ENCODE results near the gene GALNTL6. TPM values are rescaled to one million over a fixed set of nuclear protein-coding genes. Genes with fewer than 3 reads are reported as not detected.

The GALNTL6 gene
- total and polyA plus RNA-seq, 2 of the 4 experiments (the other 2 are of a cell fraction): under 0.01 TPM; not detected in 1

- no peaks in the 10 kb centered on the region for H4K20me1 ChIP-seq (ENCODE audit: insufficient read depth, low read length)
- dilution Hi-C loops (cut with HindIII; ENCODE audit: low sequenced_read_pairs, unreplicated experiment): no loop called here
Observed at GRCh38 chr4:172716291-172716690, 903.1 kb downstream of the GALNTL6 start.

More at GRCh38 chr4:172716291-172716690, 903.1 kb downstream of the GALNTL6 start:
- H3K4me2 ChIP-seq (ENCODE audit: low read depth, low read length): no peak overlapping the region
- no peaks in the 10 kb centered on the region for H3K4me1 ChIP-seq (ENCODE audit: control insufficient read depth, insufficient read depth, low read length)
- no peaks in the 10 kb centered on the region for H3K9me1 ChIP-seq (ENCODE audit: insufficient read depth, low read length)
- H2BK120ac ChIP-seq (ENCODE audit: low read depth, low read length): no peak overlapping the region
- no peaks in the 10 kb centered on the region for H3K36me3 ChIP-seq (ENCODE audit: control insufficient read depth, insufficient read depth, low read length)
- no peak overlapping the region for H3K14ac ChIP-seq (replicated peaks; ENCODE audit: low read depth, low read length)
- ATAC-seq (ENCODE audit: low read depth) (no peak), DNase-seq (no peak)
- no peak overlapping the region for H2AFZ ChIP-seq (replicated peaks; ENCODE audit: low read length, poor library complexity)
- no TSS peak for BruUV-seq (replicated peaks)
- H2BK15ac ChIP-seq (ENCODE audit: low read depth, low read length): no peak overlapping the region
- no peak overlapping the region for H3K4ac ChIP-seq (ENCODE audit: low read depth, low read length)
- CTCF ChIA-PET: interaction anchor here (0.7 kb wide), 1 partner anchor 25 kb away, joined by 3 read pairs; no protein-coding TSS in a partner anchor
- no peak overlapping the region for H4K5ac ChIP-seq (ENCODE audit: low read depth, low read length)
- in situ Hi-C loops (cut with MboI; ENCODE audit: low sequenced_read_pairs): no loop called here
- 50% methylated on average over 1 of the region's 9 CpGs; no CpG with 5 or more reads in 1 of the 2 experiments for WGBS, 2 experiments (ENCODE audit: extremely low coverage in 2 of 2, insufficient read length in 1 of 2)
- H4K8ac ChIP-seq (ENCODE audit: low read depth in 2 of 2, low read length in 2 of 2): no peak overlapping the region
- no peaks in the 10 kb centered on the region for H3K79me1 ChIP-seq (ENCODE audit: low read depth in 1 of 2, low read length in 2 of 2)
- 0 out of 2 replicates have a peak, but pooled peaks cover 2% of the 10 kb centered on the region for H3K9me3 ChIP-seq (ENCODE audit: control insufficient read depth, insufficient read depth, low read length)
- H2BK20ac ChIP-seq (ENCODE audit: low read depth, low read length): no peak overlapping the region
- H3K4me3 ChIP-seq (ENCODE audit: insufficient read depth, low read depth, low read length): no peak overlapping the region
- no peak overlapping the region for H2BK5ac ChIP-seq (ENCODE audit: low read depth, low read length, poor library complexity, severe bottlenecking)
- POLR2A ChIA-PET (ENCODE audit: unreplicated experiment): no interaction called here
- no peak overlapping the region for H2AK9ac ChIP-seq (replicated peaks; ENCODE audit: low read depth, low read length, poor library complexity)
- H3K56ac ChIP-seq (ENCODE audit: extremely low read depth, insufficient read depth, low read length): no peak overlapping the region
- H3K27me3 ChIP-seq (ENCODE audit: control insufficient read depth, insufficient read depth, low read length): no peaks in the 10 kb centered on the region
- H3K27ac ChIP-seq (ENCODE audit: insufficient read depth, low read length): no peak overlapping the region
- no peak overlapping the region for H4K91ac ChIP-seq (ENCODE audit: insufficient read depth, low read depth, low read length)
- intact Hi-C loops (cut with micrococcal nuclease): no loop called here
- no peak overlapping the region for H3K18ac ChIP-seq (ENCODE audit: low read depth, low read length)
- H3K9ac ChIP-seq (ENCODE audit: low read depth, low read length): no peak overlapping the region
- H2AK5ac ChIP-seq (ENCODE audit: low read depth, low read length): no peak overlapping the region
- no peak overlapping the region for H3K23ac ChIP-seq (ENCODE audit: low read depth, low read length)
- no peak for TF ChIP-seq NFE2L2 (IDR thresholded peaks at IDR 0.05; ENCODE audit: low read depth, low read length)
- TF ChIP-seq MAFK (IDR thresholded peaks at IDR 0.05; ENCODE audit: low read depth, low read length): no peak
- TF ChIP-seq ELK1 (IDR thresholded peaks at IDR 0.05; ENCODE audit: borderline replicate concordance, low read depth, low read length): no peak
- no peak for TF ChIP-seq SMC3 (IDR thresholded peaks at IDR 0.05; ENCODE audit: low read depth, low read length)
- no peak for TF ChIP-seq CEBPB (IDR thresholded peaks at IDR 0.05; ENCODE audit: low read depth, low read length)
